Stimulated activated CD4-positive, alpha-beta T cell treated with anti-CD3 and anti-CD28 coated beads, Interleukin-2, amount 100 ng/mL, for 4 hours (primary cell): ENCODE data around the gene WDR73.
"Not testable (repeated sequence)": the region's sequence is repeated elsewhere in the genome, so short reads cannot be mapped to it uniquely, and the experiment has no call there.

Source experiments
- DNase-seq: peaks from one replicate; pipeline ENCODE4 v3.0.0-alpha.2; 2020; ENCODE audit warnings: low read depth

WDR73 gene

DNA sequence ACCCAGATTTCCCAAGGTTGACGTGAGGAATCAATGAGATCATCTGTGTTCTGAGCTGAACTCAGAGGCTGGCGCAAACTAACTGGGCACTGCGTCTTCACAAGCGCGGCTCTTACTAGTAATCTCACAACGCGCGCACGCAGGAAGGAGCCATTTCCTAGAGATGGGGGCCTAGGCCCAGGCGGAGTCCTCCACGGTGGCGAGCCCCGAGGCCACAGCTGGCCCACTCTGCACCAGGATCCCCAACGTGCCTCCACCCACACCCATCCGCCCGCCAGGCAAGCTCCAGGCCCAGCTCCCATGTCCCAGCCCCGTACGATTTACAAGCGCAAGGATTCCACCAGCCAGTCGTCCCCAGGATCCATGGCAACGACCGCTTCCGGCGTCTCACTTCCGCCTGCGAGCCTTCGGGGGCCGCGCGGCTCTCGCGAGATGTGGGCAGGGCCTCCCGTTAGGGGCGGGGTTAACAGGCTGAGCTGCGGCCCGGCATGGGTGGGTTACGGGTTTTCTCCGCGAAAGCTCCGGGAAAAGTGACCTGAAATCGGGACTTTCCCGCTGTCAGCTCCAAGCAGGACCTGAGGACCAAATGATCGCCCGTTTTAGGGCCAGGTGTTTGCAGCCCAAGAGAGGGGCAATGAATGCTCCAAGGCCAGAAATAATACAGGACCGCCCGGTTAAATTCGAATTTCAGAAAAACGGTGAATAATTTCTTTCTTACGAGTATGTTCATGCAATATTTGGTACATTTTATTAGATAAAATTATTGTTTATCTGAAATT is at the start of gene WDR73:
Gene WDR73, minus strand, starts transcription at position 374 of the 779 bp plus-strand sequence. Its CDS starts 9 bp downstream, at position 365.
- DNase-seq: peak; percentile 95

DNA sequence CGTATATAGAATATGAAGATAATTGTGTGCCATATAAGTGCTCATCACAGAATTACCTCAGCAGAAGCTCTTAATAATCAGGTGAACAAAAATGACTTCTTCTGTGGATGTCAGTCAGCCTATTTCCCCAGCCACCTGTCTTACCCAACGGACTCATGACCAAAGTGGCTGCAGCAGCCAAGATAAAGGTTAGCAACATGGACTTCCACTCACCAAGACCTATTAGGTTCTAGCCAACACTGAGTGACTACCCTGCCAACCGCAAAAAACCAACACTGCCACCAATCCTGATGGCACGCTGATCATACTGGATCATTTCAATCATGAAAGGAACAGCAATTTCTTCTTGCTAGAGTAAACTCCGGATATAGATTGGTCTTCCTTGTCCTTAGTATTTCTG is 49.7 kb upstream of the WDR73 start:
- no peak for DNase-seq

DNA sequence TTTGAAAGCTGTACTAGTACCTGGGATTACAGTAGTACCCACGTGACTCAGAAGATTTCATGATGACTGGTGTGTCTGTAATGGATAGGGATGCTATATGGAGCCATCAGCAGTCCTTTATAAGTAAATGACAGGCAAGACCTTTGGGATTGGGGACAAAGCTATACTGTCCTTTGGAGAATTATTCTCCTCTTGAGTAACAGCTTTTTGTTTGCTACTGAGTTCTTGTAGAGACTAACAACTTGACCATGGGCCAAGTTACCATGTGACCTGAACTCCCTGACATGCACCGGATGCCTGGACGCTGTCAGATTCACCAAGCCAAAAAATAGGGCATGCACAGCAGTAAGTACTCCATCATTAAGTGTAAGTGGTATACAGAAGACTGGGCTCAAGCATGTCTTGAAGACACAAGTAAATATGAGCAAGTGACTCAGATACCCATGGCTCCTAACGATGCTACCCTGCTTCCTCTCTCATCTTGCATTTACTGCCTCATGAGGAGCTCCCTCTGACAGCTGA is 48.9 kb upstream of the WDR73 start:
- no peak for DNase-seq

DNA sequence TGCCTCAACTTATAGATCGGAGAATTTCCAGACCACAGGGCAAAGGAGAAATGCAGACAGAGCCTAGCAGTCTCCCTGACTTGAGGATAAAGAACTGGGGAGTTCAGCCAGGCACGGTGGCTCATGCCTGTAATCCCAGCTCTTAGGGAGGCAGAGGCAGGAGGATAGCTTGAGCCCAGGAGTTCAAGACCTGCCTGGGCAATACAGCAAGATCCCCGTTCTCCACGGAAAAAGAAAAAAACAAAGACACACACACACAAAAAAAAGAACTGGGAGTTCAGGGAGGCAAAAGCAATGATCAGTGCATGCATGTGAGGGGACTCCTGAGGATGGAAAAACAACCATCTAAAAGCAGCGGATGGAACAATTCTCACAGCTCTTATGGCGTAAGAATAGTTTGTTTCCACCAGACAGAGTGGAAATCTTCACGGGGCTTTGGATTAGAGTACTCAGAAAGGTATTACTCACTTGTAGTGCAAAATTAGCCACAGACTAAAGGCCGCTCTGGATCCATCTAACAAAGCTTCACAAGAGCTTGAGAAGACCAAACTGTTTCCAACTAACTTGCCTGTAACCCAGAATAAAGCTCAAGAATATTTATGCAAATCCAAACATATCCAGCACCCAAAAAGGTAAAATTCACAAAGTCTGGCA is 45.6 kb upstream of the WDR73 start:
- peak; percentile 14 for DNase-seq

DNA sequence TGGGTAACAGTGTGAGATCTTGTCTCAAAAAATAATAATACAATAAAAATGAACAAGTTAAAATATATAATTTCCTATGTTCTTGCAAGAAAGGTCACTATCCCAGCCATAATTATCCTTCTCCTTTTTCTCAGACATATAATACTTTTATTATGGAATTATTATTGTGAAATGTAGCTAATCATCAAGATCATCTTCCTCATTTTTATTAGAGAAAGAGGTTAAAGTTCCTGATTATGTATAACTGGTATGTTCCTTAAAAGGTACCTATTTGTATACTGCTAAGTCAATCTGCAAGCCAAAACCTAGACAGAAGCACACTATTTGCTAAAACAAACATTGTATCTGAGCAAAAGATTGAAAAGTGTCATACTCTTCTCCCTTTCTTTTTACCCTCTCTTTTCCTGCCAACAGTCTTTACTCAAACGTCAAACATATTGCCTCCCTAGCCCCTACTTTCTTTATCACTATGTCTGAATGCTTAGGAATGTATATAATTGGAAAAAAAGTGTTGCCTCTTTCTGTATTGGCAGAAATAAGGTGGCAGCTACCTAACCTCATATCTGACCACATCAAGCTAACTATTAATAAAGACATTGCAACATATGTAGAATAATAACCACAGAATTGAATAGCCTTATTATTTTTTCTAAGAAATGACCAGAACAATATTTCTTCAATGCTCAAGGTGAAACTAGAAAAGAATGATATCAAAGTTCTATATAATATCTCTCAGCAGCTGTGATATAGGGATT is 43.3 kb upstream of the WDR73 start:
- DNase-seq: no peak

DNA sequence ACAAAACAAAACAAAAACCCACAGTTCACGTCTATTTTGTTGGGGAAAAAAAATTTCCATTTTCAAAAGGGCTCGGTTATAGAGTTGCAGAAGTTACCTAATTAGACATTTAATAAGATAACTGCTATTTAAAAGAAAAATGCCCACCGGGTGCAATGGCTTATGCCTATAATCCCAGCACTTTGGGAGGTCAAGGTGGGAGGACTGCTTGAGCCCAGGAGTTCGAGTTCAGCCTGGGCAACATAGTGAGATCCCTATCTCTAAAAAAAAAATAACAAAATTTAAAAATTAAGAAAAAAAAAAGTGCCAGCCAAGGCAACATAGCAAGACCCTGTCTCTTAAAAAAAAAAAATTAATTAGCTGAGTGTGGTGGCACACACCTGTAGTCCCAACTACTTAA is 42.7 kb upstream of the WDR73 start:
- DNase-seq: no peak

DNA sequence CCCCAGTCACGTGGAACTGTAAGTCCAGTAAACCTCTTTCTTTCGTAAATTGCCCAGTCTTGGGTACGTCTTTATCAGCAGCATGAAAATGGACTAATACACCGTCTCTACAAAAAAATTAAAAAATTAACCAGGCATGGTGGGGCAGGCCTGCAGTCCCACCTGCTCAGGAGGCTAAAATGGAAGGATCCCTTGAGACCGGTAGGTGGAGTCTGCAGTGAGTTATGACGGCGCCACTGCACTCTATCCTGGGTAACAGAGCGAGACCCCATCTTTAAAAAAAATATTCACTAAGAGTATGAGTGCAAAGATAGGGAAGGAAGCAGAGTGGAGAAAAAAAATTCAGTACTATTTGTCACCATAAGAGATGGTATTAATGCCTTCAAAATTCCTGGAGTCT is 36.3 kb upstream of the WDR73 start:
- no peak for DNase-seq

DNA sequence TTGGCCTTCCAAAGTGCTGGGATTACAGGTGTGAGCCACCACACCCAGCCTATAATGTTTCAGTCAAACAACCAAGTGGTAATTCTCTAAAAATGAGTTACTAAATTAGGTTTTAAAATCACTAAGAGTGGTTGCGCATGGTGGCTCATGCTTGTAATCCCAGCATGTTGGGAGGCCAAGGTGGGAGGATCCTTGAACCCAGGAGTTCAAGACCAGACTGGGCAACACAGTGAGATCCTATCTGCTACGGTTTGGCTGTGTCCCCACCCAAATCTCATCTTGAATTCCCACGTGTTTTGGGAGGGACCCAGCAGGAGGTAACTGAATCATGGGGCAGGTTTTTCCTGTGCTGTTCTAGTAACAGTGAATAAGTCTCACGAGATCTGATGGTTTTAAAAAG is 35.8 kb upstream of the WDR73 start:
- no peak for DNase-seq

DNA sequence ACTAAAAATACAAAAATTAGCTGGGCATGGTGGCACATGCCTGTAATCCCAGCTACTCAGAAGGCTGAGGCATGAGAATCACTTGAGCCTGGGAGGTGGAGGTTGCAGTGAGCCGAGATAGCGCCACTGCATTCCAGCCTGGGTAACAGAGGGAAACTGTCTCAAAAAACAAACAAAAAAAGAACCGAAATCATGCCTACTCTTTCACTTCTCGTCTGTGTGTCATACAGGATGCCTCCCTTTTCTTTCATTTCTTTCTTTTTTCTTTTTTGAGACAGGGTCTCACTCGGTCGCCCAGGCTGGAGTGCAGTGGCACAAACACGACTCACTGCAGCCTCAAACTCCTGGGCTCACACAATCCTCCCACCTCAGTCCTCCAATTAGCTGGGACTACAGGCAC is 32.4 kb upstream of the WDR73 start:
- DNase-seq: not testable (repeated sequence)

DNA sequence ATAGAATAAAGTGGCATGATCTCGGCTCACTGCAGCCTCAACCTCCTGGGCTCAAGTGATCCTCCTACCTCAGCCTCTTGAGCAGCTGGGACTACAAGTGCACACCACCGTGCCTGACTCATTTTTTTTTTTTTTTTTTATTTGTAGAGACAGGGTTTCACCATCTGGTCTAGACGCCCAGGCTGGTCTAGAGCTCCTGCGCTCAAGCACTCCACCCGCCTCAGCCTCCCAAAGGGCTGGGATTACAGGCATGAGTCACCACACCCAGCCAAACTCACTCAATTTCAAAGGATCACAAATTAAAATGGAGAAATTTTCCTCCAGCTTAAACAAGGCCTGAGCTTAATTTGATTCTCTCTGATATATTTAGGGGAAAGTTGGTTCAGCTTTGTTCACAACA is 31.2 kb upstream of the WDR73 start:
- DNase-seq: no peak

DNA sequence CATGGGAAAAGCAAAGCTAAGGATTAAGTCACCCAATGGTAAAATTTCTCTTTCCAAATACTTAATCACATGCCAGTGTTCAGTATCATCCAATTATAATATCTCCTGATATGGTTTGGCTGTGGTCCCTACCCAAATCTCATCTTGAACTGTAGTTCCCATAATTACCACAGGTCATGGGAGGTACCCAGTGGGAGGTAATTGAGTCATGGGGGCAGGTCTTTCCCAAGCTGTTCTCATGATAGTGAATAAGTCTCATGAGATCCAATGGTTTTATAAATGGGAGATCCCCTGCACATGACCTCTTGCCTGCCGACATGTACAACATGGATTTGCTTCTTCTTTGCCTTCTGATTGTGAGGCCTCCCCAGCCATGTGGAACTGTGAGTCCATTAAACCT is 30.0 kb upstream of the WDR73 start:
- DNase-seq: no peak

DNA sequence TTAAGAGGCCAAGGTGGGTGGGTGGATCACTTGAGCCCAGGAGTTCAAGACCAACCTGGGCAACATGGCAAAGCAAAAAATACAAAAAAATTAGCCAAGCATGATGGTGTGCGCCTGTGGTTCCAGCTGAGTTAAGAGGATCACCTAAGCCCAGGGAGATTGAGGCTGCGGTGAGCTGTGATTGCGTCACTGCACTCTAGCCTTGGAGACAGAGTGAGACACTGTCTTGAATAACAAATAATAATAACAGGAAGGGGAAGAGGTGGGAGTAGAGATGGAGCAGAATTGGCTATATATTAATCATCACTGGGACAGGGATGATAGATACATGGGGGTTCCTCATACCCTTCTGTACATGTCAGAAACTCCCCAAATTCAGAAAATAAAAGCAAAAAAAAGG is 27.7 kb upstream of the WDR73 start:
- no peak for DNase-seq

DNA sequence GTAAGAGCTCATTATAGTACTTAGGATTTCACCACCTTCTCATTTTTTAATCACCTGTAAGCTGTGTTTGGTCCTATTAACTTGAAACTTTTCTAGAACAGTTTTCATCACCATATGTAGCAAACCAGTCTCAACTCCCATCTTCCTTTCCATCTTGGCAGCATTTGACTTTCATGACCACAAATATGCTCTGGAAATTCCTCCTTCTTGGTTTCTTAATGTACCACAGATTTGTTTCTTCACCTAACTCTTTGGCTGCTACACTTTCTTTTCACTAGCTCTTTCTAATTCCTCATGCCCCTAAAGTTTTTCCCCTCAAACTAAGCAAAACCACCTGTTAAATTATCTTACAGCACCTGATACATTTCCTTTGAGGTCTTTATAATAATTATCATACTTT is 17.1 kb upstream of the WDR73 start:
- no peak for DNase-seq

DNA sequence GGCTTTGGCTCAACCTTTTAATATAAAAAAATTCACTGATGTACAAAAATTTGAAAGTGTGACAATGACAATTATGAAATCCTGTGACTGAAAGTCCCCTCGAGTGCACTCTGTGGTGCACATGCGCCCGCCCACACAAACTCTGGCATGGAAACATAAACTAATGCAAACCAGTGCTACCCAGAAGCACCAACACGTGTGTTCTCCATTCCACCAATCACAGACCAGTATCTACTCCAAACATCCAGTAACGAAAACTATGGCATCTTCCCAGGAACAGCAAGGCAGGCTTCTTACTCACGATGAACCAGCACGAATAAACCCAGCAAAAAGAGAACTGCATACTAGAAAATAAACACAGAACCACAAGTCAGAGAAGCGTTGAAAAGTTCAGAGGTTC is 15.6 kb upstream of the WDR73 start:
- peak; percentile 23 for DNase-seq

DNA sequence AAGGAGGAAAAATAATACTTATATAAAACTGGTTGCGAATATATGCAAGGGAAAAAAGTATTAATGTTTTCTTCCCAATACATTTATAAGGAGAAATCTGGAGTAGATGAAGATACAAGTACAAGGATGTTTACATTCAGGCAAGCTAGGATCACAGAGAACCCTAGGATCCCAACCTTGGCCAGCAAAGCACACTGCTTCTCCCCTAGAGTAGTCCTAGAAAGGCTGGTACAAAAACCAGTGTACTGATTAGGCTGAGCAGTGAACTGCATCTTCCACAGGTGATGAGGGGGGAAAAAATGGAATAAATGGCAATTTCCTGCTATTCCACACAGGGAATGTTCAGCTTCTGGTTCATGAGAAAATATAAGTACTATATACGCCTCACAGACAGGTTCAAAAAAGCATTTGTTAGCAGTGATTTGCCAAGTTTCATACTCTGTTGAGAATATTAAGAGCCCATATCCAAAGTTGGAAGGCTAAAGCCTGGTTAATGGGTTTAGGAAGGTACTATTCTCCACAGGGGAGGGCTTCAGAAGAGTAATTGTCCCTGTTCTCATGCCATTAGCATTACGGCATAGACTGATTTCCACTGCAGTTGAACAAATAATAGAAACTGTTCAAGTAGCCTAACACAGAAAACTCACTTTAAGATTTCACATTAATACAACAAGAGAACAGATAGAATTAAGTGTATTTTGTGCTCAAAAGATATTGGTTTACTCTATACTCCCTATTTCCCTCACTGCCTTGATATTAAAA is 14.3 kb upstream of the WDR73 start:
- no peak for DNase-seq

DNA sequence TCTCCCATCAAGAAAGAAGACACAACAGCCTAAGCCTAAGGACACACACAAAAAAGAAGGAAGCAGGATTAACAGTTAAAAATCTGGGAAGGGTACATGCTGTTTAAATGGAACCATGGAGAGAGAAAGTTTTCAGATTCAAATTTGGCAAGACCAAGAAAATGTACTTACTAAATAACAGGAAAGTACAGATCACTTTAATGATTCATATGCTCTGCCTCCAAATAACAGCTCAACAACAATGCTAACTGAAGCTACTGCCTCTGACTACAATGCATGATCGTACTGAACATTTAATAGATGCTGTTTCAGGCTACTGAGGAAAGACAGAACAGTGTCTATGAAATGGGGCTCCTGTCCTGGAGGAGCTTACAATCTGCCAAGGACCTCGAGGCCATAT is 12.3 kb upstream of the WDR73 start:
- no peak for DNase-seq

DNA sequence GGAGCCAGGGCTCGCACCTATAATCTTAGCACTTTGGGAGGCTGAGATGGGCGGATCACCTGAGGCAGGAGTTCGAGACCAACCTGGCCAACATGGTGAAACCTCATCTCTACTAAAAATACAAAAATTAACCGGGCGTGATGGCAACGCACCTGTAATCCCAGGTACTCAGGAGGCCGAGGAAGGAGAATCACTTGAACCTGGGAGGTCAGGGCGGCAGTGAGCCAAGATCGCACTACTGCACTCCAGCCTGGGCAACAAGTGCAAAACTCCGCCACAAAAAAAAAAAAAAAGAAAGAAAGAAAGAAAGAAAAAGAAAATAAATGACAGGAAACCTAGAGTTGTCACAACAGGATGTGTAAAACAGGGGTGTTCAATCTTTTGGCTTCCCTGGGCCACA is 6.9 kb upstream of the WDR73 start:
- DNase-seq: no peak

DNA sequence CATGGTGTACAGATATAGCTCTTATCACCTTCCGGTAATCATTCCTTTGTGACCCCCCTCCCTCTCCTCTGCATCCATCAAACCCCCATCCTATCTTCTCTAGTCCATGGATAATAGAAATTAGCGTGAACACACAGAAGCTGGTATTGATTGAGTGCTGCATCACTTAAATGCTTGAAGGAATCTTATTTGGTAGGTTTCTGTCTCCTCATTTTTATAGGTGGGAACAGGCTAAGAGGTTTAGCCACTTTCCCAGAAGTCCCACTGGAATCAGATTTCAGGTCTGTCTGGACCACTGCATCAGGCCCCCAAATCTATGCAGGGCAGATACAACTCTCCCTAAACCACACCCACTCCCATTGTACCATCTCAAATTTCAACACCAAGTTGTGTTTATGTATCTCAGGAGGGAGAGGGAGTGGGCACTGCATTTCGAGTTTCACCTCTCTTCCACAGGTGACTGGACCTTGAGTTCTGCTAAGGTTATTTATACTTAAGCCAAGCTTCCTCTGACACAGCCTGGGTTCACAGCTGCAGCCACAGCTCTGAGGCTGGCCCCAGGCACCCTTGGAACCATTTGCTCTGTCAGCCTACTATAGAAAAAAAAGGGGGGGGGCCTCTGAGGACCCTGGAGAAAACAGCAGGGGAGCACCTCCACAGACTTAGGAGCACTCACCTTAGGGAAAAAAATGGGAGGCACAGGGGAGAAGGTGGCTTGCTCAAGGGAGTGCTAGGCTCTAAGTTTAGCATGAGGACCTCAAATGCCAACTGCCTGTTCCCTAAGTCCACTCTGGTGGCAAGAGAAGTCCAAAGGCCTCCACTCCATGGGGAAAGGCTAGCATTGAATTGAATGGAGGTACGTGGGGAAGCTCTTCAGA is 6.1 kb upstream of the WDR73 start:
- no peak for DNase-seq

DNA sequence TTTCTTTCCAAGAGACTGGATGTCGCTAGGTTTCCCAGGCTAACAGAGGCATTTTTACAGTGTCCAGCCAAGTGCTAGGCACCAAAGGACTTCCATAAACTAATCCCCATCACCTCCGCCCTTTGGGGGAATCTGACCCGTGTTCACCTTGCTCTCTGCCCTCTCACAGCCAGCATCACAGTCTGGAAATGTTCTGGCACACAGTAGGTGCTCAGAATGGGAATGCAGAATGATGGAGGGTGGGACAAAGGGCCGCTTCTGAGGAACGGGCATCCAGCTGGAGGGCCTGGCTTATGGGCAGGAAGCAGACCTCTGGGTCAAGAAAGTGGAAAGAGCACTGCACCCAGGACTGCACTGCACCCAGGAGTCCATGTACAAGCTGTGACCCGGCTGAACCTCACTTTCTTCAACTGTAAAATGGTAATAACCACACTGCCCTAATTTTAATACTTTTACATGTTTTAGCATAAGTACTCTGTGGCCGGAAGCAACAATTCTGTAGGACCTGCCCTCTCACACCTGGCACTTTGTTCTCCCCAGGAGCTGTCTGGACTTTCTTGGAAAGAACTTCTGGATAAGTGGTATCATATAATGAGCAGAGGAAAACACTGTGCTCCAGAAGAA is 4.8 kb upstream of the WDR73 start:
- DNase-seq: no peak

DNA sequence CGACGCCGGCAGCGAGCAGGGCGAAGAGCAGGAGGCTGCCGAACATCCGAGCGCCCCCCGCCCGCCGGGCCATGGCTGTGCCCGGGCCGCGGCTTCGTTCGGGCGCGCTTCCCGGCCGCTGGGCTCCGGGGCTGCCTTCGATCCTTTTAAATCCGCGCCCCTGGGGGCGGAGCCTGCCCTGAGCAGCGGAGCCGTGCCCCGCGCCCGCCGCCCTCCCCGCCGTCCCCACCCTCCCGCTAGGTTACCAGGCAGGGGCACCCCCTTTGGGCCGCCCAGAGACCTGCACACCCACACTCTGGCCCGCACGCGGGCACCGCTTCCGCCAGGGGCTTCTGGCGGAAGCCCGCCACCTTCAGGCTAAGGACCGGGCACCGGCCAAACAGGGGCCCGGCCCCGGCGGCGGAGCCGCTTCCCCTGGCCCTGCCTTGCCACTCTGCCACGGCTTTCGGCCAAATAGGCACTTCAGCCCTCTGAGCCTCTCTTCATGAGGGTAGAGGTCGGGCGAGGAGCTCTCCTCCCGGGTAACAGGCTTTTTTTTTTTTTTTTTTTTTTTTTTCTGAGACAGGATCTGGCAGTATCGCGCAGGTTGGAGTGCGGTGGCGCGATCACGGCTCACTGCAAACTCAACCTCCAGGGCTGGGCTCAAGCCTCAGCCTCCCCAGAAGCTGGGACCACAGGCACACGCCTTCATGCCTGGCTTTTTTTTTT is 4.2 kb upstream of the WDR73 start, which contains the start of gene NMB:
Gene NMB, minus strand, starts transcription at position 120 of the 708 bp plus-strand sequence. Its CDS starts 47 bp downstream, at position 73.
- peak; percentile 78 for DNase-seq
